ENCODE results near the gene UBAP1. TPM values are rescaled to one million over a fixed set of nuclear protein-coding genes. Genes with fewer than 3 reads are reported as not detected.
"Not testable (repeated sequence)": the region's sequence is repeated elsewhere in the genome, so short reads cannot be mapped to it uniquely, and the experiment has no call there.

Gene UBAP1
- total RNA-seq, 2 donors from 2014 or later = 38.3 to 72.2 TPM

DNA sequence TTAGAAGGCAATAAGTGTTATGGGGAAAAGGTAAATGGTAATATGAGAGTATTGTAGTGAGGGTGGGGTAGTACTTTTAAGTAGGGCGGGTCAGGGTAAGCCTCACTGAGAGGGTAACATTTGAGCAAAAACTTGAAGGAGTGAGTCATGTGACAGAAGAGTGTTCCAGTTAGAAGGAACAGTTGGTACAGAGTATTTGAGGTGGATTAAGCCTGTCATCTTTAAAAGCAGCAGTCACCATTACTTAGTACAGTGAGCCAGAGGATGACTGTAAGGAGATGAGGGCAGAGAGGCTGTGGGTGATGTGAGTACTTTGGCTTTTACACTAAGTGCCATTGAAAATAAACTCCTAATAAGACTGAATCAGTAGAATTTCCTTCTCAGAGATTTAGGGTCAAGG lies 54.8 kb downstream of the UBAP1 start:
- no peaks in the 10 kb centered on the region for H3K9me3 ChIP-seq
- DNase-seq (ENCODE audit: low spot score) = no peak
- H3K4me1 ChIP-seq (replicated peaks) = no peaks in the 10 kb centered on the region
- no peak overlapping the region for H3K4me3 ChIP-seq
- no peaks in the 10 kb centered on the region for H3K36me3 ChIP-seq
- intact Hi-C loops (cut with DNase I) = no loop called here
- H3K27me3 ChIP-seq (replicated peaks; ENCODE audit: insufficient read depth) = no peaks in the 10 kb centered on the region
- 88% methylated on average over 1 of the region's 1 CpG for WGBS
- no peak overlapping the region for H3K27ac ChIP-seq
- TF ChIP-seq POLR2AphosphoS5 (IDR thresholded peaks at IDR 0.05) = no peak
- TF ChIP-seq, protein P1, sequence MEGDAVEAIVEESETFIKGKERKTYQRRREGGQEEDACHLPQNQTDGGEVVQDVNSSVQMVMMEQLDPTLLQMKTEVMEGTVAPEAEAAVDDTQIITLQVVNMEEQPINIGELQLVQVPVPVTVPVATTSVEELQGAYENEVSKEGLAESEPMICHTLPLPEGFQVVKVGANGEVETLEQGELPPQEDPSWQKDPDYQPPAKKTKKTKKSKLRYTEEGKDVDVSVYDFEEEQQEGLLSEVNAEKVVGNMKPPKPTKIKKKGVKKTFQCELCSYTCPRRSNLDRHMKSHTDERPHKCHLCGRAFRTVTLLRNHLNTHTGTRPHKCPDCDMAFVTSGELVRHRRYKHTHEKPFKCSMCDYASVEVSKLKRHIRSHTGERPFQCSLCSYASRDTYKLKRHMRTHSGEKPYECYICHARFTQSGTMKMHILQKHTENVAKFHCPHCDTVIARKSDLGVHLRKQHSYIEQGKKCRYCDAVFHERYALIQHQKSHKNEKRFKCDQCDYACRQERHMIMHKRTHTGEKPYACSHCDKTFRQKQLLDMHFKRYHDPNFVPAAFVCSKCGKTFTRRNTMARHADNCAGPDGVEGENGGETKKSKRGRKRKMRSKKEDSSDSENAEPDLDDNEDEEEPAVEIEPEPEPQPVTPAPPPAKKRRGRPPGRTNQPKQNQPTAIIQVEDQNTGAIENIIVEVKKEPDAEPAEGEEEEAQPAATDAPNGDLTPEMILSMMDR (IDR thresholded peaks at IDR 0.05) = no peak

DNA sequence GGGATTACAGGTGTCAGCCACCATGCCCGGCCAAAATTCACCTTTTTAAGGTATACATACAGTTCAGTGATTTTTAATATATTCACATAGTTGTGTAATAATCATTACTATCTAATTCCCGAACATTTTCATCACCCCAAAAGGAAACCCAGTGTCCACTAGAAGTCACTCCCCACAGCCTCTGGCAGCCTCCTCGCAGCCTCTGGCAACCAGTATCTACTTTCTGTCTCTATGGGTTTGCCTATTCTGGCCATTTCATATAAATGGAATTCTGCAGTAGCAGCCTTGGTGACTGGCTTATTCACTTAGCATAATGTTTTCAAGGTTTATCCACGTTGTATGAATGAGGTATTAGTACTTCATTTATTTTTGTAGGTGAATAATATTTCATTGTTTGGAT lies 59.0 kb downstream of the UBAP1 start:
- 80% methylated on average over 4 of the region's 4 CpGs for WGBS
- H3K9me3 ChIP-seq = no peaks in the 10 kb centered on the region
- no peaks in the 10 kb centered on the region for H3K36me3 ChIP-seq
- DNase-seq (ENCODE audit: low spot score) = no peak
- H3K4me3 ChIP-seq = no peak overlapping the region
- H3K27me3 ChIP-seq (replicated peaks; ENCODE audit: insufficient read depth) = no peaks in the 10 kb centered on the region
- no peak overlapping the region for H3K27ac ChIP-seq
- H3K4me1 ChIP-seq (replicated peaks) = peaks cover 5% of the 10 kb centered on the region
- intact Hi-C loops (cut with DNase I) = no loop called here
- TF ChIP-seq, protein P1 (IDR thresholded peaks at IDR 0.05) = no peak
- no peak for TF ChIP-seq POLR2A (IDR thresholded peaks at IDR 0.05)
- no peak for TF ChIP-seq POLR2AphosphoS5 (IDR thresholded peaks at IDR 0.05)

DNA sequence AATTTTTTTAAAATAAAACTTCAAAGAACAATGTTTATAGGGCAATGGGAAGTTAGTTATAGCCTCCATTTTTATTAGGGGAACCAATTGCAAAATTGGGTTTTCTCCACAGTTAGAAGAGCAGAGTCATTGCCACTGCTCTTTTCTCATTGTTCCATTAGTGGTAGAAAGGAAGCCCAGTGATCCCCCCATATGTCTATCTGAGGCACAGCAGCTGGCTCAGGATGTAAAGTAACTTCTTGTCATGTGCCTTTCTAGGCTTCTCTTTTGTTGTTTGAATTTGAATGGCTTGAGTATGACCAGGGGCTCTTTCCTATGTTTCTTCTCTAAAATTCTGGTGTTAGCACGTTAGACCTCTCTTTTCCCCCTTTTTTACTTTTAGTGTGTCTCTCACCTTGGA lies 61.2 kb downstream of the UBAP1 start:
- DNase-seq (ENCODE audit: low spot score) = no peak
- peaks cover 5% of the 10 kb centered on the region for H3K4me1 ChIP-seq (replicated peaks)
- H3K4me3 ChIP-seq = no peak overlapping the region
- intact Hi-C loops (cut with DNase I) = no loop called here
- H3K36me3 ChIP-seq = no peaks in the 10 kb centered on the region
- WGBS = 36% methylated on average over 1 of the region's 1 CpG
- no peak for TF ChIP-seq POLR2A (IDR thresholded peaks at IDR 0.05)
- TF ChIP-seq, protein P1 (IDR thresholded peaks at IDR 0.05) = no peak
- no peaks in the 10 kb centered on the region for H3K9me3 ChIP-seq
- no peaks in the 10 kb centered on the region for H3K27me3 ChIP-seq (replicated peaks; ENCODE audit: insufficient read depth)
- no peak overlapping the region for H3K27ac ChIP-seq

DNA sequence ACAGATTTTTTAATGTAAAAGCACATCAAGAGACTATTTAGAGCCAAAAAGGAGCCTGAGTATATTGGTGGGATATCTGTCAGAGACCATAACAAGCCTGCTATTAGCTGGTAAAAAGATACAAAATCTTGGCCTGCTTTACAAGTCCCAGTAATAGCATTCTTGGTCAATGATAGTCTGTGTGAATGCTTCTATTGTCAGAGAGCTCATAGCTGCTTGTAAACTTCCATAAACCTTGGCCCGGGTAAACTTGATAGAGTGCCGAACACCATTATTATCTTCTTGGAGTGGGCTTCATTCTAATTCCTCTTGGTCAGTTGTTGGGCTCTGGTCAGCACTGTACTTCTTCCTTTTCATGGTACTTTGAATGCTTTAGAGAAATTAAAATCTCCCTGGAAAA lies 64.0 kb downstream of the UBAP1 start:
- Histone ChIP-seq H3K9me3 (no peaks in the 10 kb centered on the region), H3K36me3 (no peaks in the 10 kb centered on the region), H3K27me3 (replicated peaks; ENCODE audit: insufficient read depth) (no peaks in the 10 kb centered on the region), H3K27ac (peak overlapping the region; percentile 6 to 25), H3K4me1 (replicated peaks) (peaks cover 5% of the 10 kb centered on the region), H3K4me3 (no peak overlapping the region)
- TF ChIP-seq, protein P1 (IDR thresholded peaks at IDR 0.05) = no peak
- TF ChIP-seq POLR2AphosphoS5 (IDR thresholded peaks at IDR 0.05) (peak; percentile 4), POLR2A (IDR thresholded peaks at IDR 0.05) (no peak)
- no peak for DNase-seq (ENCODE audit: low spot score)
- whole genome bisulfite sequencing = 12% methylated on average over 2 of the region's 2 CpGs
- intact Hi-C loops (cut with DNase I) = no loop called here

DNA sequence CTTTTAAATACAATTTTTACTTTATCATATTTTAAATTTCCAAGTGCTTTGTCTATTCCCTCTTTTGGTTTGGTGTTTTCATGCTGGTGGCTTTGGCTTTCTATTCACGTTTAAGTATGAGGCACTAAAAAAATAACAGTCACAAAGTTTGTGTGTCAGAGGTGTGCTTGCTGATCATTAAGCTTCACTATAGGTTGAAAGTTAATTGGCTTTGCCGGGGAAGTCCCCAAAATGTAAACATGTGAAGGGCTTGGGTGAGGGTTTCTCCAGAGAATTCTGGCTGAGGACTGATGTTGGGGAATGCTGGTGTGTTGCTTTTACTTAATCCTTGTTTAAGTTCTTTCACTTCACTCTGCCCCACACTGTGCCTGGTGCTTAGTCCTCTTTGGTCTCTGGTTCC lies 66.4 kb downstream of the UBAP1 start:
- H3K4me1 ChIP-seq (replicated peaks); intact Hi-C loops (cut with DNase I); H3K27ac ChIP-seq; H3K36me3 ChIP-seq; DNase-seq (ENCODE audit: low spot score); H3K9me3 ChIP-seq; H3K27me3 ChIP-seq (replicated peaks; ENCODE audit: insufficient read depth); H3K4me3 ChIP-seq: not testable (repeated sequence)
- no CpG with 5 or more reads among the region's 2 CpGs for WGBS

All from prostate gland (tissue), 2 donors.